NCI-H69 (cell line): ENCODE data around the gene COL25A1.

Experiments
- DNase-seq: peaks from one replicate; lab custom pipeline; 2025; lab: John Stamatoyannopoulos, UW

The COL25A1 gene

DNA sequence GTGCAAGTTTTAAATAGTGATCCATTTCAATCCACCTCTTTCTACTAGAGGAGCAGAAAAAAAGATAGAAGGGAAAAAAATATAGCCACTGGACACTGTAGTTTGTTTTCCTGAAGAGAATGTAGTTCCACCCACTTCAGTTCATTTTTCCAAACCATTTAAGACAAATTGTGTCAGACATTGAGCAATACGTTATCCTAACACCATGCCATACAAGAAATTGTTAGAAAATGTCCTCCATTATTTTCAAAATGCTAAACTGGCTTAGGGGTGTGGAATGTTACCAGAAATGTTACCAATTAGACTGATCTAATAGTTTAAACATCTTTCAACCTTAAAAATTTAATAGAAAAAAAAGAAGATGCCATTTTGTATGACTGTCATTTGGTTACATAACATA is 491.0 kb downstream of the COL25A1 start:
- no peak for DNase-seq

- no peak for DNase-seq
Measured at GRCh38 chr4:108810087-108810486, 492.4 kb downstream of the COL25A1 start.

DNA sequence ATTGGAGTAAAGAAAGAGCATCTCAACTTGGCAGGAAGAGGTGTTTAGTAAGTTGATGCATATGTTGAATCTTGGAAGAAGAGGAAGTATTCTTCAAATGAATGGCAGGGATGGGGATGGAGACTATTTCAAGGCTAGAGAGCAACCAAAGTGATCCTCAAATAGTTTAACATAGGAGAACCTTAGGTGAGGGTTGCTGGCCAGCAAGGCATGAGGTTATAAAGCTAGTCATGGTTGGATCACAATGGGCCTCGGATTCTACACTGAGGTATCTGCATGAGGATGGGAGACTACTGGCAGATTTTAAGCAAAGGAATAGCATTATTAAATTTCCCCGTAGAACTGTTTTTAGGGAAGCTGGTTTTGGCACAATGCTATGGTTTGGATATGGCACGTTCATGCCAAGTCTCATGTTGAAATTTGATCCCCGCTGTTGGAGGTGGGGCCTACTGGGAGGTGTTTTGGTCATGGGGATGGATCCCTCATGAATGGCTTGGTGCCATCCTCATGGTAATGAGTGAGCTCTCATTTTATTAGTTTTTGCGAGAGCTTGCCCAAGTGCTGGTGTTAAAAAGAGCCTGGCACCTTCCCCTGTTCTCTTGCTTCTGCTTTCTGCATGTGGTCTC is 497.7 kb downstream of the COL25A1 start:
- no peak for DNase-seq

DNA sequence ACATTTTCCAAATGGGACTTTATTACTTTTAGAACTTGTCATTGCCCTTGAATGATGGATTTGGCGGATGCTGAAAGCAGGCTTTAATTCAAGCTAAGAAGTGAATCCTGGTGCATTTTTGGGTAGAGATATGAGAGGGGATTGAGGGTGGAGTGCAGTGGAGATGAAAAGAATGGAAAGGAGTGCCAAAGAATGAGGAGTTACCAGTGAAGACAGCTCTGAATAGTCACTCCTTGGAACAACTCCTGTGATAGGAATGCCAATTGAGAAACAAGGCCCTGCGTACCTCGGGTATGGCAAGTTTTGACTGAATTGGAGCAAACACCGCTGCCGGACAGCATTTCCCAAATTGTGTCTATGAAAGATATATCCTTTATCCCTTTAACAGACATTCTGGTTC is 503.2 kb downstream of the COL25A1 start:
- DNase-seq: no peak

DNA sequence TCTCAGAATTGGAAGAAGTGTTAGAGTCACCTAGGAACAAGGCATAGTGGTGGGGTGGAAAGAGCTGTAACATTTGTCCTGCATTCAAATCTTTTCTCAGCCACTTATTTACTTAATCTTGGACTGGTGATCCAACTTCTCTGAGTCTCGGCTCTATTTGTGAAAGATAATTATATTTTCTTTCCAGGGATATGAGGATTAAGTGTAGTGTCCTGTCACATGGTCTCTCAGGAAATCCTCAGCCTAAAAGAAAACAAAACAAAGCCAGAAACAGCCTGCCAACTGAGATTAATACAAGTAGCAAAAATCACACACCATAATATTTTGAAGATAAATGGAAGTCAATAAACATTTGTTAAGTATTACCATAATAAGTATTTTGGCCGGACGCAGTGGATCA is 506.3 kb downstream of the COL25A1 start:
- no peak for DNase-seq

- DNase-seq: no peak
Measured at GRCh38 chr4:108795733-108796132, 506.7 kb downstream of the COL25A1 start.

DNA sequence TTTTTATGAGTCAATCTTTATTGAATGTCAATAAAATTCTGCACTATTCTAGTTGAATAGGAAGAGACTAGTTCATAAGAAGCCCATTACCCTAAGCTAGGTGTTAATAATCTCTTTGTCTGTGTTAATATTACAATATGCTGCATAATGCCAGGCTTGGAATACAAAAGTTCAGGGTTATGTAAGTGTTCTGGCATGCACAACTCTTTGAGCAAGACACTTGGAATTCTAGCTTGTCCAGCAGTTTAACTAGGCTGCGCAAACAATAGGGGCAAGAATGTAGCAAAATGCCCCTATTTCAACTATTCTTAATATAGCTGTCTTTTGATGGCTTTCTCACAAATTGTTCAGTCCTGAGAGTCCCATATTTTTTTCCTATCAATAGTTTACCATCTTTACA is 508.3 kb downstream of the COL25A1 start:
- no peak for DNase-seq

GRCh38 chr4:108793415-108793814 is 509.0 kb downstream of the COL25A1 start:
- no peak for DNase-seq

GRCh38 chr4:108788731-108789130 is 513.7 kb downstream of the COL25A1 start:
- no peak for DNase-seq

GRCh38 chr4:108787724-108788123 is 514.7 kb downstream of the COL25A1 start:
- no peak for DNase-seq

GRCh38 chr4:108787106-108787505 is 515.4 kb downstream of the COL25A1 start:
- DNase-seq: no peak

GRCh38 chr4:108786351-108786750 is 516.1 kb downstream of the COL25A1 start:
- DNase-seq: no peak

- DNase-seq: peak; percentile 9
Measured at GRCh38 chr4:108783665-108784463, 518.6 kb downstream of the COL25A1 start.

DNA sequence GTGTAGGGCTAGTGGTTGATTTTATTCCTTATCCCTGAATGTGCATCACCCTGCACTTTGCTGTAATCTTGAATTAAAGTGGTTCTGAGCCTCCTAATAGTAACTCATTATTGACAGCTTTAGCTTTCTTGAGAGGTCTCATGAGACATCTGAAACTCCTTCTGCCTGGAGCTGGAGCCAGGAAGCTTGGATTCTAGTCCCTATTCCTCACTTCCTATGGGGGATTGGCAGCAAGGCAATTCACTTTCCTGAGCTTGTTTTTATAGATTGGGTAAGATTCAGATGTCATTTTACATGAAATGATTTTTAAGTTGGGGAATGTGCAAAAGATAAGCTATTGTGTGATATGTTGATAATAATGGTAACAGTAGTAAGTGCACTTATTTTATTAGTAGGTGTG is 522.5 kb downstream of the COL25A1 start:
- no peak for DNase-seq

GRCh38 chr4:108777388-108777787 is 525.1 kb downstream of the COL25A1 start:
- no peak for DNase-seq

- DNase-seq: no peak
Measured at GRCh38 chr4:108775921-108776320, 526.5 kb downstream of the COL25A1 start.

DNA sequence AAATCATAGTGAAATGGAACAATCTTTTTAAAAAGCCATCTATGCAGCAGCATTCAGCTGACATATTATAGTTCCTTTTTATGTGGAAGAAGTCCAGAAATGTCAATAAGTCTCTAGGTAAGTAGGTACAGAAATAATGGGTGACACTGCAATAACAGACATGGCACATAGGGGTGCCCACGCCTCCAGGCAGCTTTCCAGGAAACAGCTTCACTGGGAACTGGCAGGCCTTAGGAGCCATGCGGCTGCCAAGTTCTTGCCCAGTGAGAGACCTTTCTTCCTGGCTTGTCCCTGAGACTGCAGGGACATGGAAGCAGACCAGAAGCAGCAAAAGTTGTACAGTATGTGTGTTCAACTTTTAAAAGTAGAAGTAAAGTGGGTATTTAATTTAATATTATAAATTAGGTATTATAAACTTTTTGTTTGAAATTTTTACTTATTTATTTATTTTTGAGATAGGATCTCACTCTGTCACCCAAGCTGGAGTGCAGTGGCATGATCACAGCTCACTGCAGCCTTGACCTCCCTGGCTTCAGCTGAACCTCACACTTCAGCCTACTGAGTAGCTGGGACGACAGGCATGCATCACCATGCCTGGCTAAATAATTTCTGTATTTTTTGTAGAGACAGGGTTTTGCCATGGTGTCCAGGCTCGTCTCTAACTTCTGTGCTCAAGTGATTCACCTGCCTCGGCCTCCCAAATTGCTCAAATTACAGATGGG is 527.5 kb downstream of the COL25A1 start:
- DNase-seq: no peak

DNA sequence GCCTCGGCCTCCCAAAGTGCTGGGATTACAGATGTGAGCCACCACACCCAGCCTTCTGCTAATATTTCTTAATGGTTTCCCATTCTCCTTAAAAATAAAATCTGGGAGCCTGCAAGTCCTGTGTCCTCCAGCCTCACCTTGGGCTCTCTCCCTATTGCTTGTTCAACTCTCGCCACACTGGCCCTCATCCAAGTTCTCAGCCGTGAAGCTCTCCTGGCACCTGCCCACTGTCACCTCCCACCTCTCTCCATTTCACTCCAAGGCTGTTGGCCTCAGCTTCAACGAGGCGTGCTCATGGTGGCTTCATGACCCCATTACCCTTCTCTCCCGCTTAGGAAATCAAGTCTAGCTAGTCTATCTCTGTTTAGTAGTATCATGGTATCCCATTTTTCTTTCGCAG is 530.1 kb downstream of the COL25A1 start:
- no peak for DNase-seq

GRCh38 chr4:108766058-108766457 is 536.4 kb downstream of the COL25A1 start:
- DNase-seq: no peak

DNA sequence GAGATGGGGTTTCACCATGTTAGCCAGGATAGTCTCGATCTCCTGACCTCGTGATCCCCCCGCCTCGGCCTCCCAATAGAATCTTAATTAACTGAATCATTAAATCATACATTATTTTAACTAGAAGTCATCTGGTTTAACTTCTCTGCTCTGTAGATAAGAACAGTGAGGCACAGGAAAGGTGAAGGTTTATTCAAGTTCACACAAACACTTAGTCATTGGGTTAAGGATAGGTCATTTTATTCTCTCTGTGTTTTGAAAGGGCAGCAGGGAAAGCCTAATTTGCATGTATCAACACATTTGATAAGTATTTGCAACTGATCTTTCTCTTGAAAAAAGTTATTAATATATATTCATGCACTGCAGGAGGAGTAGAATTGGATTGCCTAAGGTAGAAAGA is 538.5 kb downstream of the COL25A1 start:
- no peak for DNase-seq

DNA sequence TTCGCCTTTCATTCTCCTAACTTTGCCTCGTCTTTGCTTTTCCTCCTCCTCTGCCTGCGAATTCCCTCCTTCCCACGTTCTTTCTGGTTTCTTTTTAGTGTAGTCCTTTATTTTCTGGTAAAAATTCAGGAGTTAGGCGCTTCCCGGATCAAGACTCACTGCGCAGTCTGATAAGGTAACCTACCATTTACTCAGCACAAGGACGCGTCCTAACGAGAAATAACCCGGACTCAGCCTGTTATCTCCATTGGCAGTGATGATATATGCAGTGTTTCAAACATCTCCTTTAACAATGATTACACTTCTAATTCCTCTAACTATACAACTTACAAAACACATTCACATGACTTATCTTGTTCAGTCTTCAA is 539.2 kb downstream of the COL25A1 start:
- DNase-seq: no peak

GRCh38 chr4:108762559-108763225 is 539.8 kb downstream of the COL25A1 start, which contains the start of gene ETNPPL:
TSS of gene ETNPPL (minus strand) at chr4:108763053. CDS start at chr4:108762898, 155 bp downstream.
- peak; percentile 44 for DNase-seq
